GM20000 (cell line): ENCODE results near the gene ABT1.
"Not testable (repeated sequence)": the region's sequence is repeated elsewhere in the genome, so short reads cannot be mapped to it uniquely, and the experiment has no call there.

ENCODE experiments used
- DNase-seq: peaks from one replicate; pipeline ENCODE4 v3.0.0; 2012; ENCODE audit warnings: low spot score
- TF ChIP-seq, protein P1 (sequence below): IDR thresholded peaks from 2 replicates; pipeline ENCODE4 v1.5.1; 2012; ENCODE audit warnings: mild to moderate bottlenecking, control low read depth; ENCODE audit errors: extremely low read depth, missing control alignments

ABT1 gene

DNA sequence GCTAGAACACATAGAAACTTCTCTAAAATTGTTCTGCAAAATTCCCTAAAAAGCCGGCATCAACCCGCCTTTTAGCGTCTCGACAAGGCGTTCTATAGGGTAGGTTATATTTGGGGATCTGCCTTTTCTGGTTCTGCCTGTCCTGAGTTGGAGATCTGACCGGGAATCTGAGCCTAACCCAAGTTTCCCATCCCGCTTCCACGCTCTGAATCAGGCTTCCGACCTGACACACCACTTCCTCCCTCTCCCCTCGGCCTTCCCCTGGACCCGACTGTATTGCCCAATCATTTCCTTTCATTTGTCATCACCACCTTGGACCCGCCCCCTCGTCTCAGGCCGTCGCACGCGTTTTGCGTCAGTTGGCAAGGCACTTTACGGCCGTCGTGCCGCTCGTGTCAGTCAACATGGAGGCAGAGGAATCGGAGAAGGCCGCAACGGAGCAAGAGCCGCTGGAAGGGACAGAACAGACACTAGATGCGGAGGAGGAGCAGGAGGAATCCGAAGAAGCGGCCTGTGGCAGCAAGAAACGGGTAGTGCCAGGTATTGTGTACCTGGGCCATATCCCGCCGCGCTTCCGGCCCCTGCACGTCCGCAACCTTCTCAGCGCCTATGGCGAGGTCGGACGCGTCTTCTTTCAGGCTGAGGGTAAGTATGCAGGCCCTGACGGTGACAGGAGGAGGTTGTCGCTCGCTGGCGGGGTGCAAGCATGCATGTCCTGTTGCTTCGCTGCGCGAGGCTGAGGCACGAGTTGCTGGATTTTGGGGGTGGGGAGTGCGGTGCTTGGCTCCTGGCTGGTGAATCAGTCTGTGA is at the start of gene ABT1:
TSS of gene ABT1 (plus strand) at position 375 of the 810 bp plus-strand sequence. CDS start at position 405, 30 bp downstream.
- TF ChIP-seq, protein P1, sequence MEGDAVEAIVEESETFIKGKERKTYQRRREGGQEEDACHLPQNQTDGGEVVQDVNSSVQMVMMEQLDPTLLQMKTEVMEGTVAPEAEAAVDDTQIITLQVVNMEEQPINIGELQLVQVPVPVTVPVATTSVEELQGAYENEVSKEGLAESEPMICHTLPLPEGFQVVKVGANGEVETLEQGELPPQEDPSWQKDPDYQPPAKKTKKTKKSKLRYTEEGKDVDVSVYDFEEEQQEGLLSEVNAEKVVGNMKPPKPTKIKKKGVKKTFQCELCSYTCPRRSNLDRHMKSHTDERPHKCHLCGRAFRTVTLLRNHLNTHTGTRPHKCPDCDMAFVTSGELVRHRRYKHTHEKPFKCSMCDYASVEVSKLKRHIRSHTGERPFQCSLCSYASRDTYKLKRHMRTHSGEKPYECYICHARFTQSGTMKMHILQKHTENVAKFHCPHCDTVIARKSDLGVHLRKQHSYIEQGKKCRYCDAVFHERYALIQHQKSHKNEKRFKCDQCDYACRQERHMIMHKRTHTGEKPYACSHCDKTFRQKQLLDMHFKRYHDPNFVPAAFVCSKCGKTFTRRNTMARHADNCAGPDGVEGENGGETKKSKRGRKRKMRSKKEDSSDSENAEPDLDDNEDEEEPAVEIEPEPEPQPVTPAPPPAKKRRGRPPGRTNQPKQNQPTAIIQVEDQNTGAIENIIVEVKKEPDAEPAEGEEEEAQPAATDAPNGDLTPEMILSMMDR, result no peak
- DNase-seq, result peak; percentile 92

- not testable (repeated sequence) for DNase-seq
Observed at GRCh38 chr6:26547363-26547762, 49.4 kb upstream of the ABT1 start.

GRCh38 chr6:26550250-26550993 is 46.3 kb upstream of the ABT1 start:
- TF ChIP-seq, protein P1, result no peak
- peak; percentile 59 for DNase-seq

GRCh38 chr6:26552205-26552604 is 44.5 kb upstream of the ABT1 start:
- TF ChIP-seq, protein P1, result no peak
- no peak for DNase-seq

DNA sequence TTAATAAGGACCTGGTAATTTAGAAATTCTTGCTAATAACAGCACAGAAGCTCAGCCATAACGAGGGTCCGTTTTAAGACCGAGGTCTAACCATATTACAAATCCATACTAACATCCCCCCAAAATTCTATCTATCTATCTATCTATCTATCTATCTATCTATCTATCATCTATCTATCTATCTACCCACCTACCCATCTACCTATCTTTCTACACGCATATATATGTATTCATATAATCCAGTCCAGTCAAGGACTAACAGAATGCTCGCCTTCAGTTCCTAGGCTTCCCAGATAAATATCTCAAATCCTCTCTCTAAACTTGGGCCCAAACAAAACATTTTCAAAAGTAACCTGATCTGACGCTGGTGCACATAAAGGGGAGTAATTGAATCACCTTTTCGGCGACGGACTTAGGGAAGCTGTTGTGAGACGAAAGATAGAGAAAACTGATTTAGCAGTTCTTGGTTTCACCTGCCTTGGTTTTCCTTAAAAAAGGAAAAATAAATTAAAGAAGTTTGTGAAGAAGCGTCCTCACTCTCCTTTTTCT is 44.0 kb upstream of the ABT1 start:
- TF ChIP-seq, protein P1, result no peak
- DNase-seq, result no peak

GRCh38 chr6:26553264-26553634 is 43.5 kb upstream of the ABT1 start:
- DNase-seq, result peak; percentile 75
- TF ChIP-seq, protein P1, result no peak

DNA sequence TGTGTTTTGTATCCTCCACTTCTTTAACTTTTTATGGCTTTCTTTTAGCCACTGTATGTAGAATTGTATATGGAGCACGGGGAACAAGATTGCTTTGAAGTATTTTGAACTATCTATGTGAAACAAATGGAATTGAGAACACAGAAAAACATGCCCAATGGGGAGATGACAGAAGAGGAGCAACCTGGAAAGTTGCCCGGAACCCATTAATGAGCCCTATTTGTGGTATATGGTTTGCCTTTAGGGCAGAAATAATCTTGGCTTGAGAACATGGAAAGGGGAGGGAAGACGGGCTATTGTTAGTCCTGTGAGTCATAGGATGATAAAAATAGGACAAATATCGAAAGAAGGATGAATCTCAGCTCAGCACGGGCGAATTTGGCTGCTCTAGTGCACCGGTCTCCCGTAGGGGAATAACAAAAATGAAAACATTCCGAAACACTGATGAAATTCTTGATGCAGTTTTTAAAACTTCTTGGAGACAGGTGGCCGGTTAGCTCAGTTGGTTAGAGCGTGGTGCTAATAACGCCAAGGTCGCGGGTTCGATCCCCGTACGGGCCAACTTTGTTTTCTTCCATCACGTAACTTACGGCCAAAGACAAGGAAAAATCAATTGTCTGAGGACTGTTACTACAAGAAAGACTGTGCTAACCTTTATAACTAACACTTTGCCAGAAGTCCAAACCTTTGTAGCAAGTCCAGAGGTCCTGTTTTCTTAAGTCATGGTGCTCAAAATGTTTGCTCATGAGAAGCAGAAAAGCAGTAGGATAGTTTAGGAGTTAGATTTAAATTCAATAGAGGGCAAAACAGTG is 42.9 kb upstream of the ABT1 start:
- peak; percentile 52 for DNase-seq
- TF ChIP-seq, protein P1, result no peak
